ENCODE measurements around the gene TMEM40.
"Not testable (repeated sequence)": the region's sequence is repeated elsewhere in the genome, so short reads cannot be mapped to it uniquely, and the experiment has no call there.

DNA sequence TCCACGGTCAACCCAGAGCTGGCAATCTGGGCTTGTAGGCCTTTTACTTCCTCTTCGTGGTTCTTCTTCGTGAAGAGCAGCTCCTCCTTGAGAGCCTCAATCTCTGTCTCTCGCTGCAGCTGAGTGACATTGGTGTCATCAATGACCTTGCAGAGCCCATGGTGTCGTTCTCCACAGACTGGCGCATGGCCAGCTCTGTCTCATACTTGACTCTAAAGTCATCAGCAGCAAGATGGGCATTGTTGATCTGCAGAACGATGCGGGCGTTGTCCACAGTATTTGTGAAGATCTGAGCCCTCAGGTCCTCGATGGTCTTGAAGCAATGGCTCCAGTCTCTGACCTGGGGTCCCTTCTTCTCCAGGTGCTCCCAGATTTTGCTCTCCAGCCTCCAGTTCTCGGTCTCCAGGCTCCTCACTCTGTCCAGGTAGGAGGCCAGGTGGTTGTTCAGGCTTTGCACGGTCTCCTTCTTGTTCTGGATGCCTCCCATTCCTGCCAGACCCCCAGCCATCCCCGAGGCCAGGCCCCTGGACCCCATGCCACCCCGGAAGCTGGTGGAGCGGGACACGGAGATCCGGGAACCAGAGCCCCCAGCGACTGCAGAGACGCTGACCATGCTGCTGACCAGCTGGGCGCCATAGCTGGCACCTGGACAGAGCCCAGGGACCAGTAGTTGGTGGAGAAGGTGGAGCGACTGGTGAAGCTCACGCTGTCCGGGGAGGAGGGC is 29.1 kb upstream of the TMEM40 start:
- TF ChIP-seq, protein P1, sequence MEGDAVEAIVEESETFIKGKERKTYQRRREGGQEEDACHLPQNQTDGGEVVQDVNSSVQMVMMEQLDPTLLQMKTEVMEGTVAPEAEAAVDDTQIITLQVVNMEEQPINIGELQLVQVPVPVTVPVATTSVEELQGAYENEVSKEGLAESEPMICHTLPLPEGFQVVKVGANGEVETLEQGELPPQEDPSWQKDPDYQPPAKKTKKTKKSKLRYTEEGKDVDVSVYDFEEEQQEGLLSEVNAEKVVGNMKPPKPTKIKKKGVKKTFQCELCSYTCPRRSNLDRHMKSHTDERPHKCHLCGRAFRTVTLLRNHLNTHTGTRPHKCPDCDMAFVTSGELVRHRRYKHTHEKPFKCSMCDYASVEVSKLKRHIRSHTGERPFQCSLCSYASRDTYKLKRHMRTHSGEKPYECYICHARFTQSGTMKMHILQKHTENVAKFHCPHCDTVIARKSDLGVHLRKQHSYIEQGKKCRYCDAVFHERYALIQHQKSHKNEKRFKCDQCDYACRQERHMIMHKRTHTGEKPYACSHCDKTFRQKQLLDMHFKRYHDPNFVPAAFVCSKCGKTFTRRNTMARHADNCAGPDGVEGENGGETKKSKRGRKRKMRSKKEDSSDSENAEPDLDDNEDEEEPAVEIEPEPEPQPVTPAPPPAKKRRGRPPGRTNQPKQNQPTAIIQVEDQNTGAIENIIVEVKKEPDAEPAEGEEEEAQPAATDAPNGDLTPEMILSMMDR (IDR thresholded peaks at IDR 0.05; ENCODE audit: low read depth, low read length) = not testable (repeated sequence)
- TF ChIP-seq, protein P2, sequence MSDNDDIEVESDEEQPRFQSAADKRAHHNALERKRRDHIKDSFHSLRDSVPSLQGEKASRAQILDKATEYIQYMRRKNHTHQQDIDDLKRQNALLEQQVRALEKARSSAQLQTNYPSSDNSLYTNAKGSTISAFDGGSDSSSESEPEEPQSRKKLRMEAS (IDR thresholded peaks at IDR 0.05; ENCODE audit: low read depth, low read length) = not testable (repeated sequence)
- TF ChIP-seq POLR2A (IDR thresholded peaks at IDR 0.05; ENCODE audit: extremely low read depth, insufficient read length); MYC (IDR thresholded peaks at IDR 0.05; ENCODE audit: low read depth, low read length): not testable (repeated sequence)

Data from NB4 (cell line).